ENCODE data around the gene ARHGEF40.

ARHGEF40 gene

GRCh38 chr14:21084998-21085853 is 15.1 kb downstream of the ARHGEF40 start:
- CTCF ChIA-PET = interaction anchor here (1.1 kb wide), 1 partner anchor 20 kb away, joined by 5 read pairs; no protein-coding TSS in a partner anchor
- TF ChIP-seq FOXK2 (IDR thresholded peaks at IDR 0.05) = no peak
- no peak for TF ChIP-seq CTBP1 (IDR thresholded peaks at IDR 0.05; ENCODE audit: borderline replicate concordance)
- TF ChIP-seq L3MBTL2 (conservative IDR thresholded peaks at IDR 0.05) = no peak
- no peak for TF ChIP-seq TARDBP (IDR thresholded peaks at IDR 0.05)
- TF ChIP-seq NFRKB (IDR thresholded peaks at IDR 0.05) = no peak
- no peak for TF ChIP-seq SUZ12 (IDR thresholded peaks at IDR 0.05)
- TF ChIP-seq, protein P1, sequence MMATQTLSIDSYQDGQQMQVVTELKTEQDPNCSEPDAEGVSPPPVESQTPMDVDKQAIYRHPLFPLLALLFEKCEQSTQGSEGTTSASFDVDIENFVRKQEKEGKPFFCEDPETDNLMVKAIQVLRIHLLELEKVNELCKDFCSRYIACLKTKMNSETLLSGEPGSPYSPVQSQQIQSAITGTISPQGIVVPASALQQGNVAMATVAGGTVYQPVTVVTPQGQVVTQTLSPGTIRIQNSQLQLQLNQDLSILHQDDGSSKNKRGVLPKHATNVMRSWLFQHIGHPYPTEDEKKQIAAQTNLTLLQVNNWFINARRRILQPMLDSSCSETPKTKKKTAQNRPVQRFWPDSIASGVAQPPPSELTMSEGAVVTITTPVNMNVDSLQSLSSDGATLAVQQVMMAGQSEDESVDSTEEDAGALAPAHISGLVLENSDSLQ (IDR thresholded peaks at IDR 0.05) = no peak
- no peak for TF ChIP-seq LEF1 (IDR thresholded peaks at IDR 0.05; ENCODE audit: borderline replicate concordance)
- TF ChIP-seq ZNF384 (IDR thresholded peaks at IDR 0.05) = no peak
- DNase-seq (ENCODE audit: extremely low spot score) = no peak
- POLR2A ChIA-PET = interaction anchor here (6.3 kb wide), 1 partner anchor 14 kb away, joined by 37 read pairs; the partner anchor contains the start of gene ARHGEF40

GRCh38 chr14:21086908-21087293 is 16.8 kb downstream of the ARHGEF40 start:
- TF ChIP-seq NFRKB (IDR thresholded peaks at IDR 0.05) (no peak), LEF1 (IDR thresholded peaks at IDR 0.05; ENCODE audit: borderline replicate concordance) (no peak), CTBP1 (IDR thresholded peaks at IDR 0.05; ENCODE audit: borderline replicate concordance) (no peak), ZNF384 (IDR thresholded peaks at IDR 0.05) (no peak), HDGF (IDR thresholded peaks at IDR 0.05; ENCODE audit: borderline replicate concordance) (no peak), FOXK2 (IDR thresholded peaks at IDR 0.05) (no peak), FOXA1 (IDR thresholded peaks at IDR 0.05) (no peak), SP1 (IDR thresholded peaks at IDR 0.05) (no peak), ARNT (IDR thresholded peaks at IDR 0.05) (no peak), L3MBTL2 (conservative IDR thresholded peaks at IDR 0.05) (no peak), FOXM1 (IDR thresholded peaks at IDR 0.05; ENCODE audit: borderline replicate concordance) (no peak), BHLHE40 (IDR thresholded peaks at IDR 0.05; ENCODE audit: borderline replicate concordance) (no peak), ELF4 (IDR thresholded peaks at IDR 0.05) (no peak), SUZ12 (IDR thresholded peaks at IDR 0.05) (no peak), TARDBP (IDR thresholded peaks at IDR 0.05) (no peak)
- TF ChIP-seq, protein P1 (IDR thresholded peaks at IDR 0.05) = no peak
- ChIA-PET CTCF (interaction anchor here (0.6 to 2.0 kb wide), 7 partner anchors 16 to 71 kb away, joined by 3 to 10 read pairs (median 3); partner anchors contain the start of gene ARHGEF40), POLR2A (interaction anchor here (1.3 to 6.3 kb wide), 2 partner anchors 16 to 18 kb away, joined by 4 to 37 read pairs; partner anchors contain the start of gene ARHGEF40)
- DNase-seq (ENCODE audit: extremely low spot score) = no peak

DNA sequence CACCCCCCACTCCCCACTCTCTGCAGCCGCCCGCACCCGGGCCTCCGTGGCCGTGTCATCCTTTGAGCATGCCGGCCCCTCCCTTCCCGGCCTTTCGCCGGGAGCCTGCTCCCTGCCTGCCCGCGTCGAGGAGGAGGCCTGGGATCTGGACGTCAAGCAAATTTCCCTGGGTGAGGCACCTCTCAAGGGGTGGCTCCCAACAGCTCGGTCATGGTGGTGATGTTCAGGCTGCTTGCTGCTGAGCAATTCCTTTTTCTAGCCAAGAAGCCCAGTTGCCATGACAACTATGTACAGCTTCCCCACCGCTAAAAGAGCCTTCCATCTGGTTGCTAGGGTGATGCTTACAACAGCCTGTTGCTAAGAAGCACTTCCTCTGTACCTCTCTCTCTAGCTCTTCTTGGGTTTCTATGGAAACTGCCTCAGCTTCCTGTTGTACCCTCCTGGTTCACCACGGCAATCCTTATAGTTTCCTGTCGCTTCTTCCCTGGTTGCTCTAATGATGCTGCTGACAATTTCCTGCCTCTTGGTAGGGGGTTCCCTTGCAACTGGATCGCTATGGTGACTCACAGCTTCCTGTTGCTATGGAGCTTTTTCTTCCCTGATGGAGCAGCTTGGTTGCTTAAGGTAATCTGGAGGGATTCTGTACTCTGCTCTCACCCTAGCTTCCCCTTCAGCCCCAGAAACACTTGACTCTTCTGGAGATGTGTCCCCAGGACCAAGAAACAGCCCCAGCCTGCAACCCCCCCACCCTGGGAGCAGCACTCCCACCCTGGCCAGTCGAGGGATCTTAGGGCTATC is 17.4 kb downstream of the ARHGEF40 start:
- TF ChIP-seq BHLHE40 (IDR thresholded peaks at IDR 0.05; ENCODE audit: borderline replicate concordance) (no peak), SP1 (IDR thresholded peaks at IDR 0.05) (no peak), NFRKB (IDR thresholded peaks at IDR 0.05) (no peak), FOXA1 (IDR thresholded peaks at IDR 0.05) (no peak), ZNF384 (IDR thresholded peaks at IDR 0.05) (no peak), FOXK2 (IDR thresholded peaks at IDR 0.05) (no peak), TARDBP (IDR thresholded peaks at IDR 0.05) (no peak), CTBP1 (IDR thresholded peaks at IDR 0.05; ENCODE audit: borderline replicate concordance) (no peak), LEF1 (IDR thresholded peaks at IDR 0.05; ENCODE audit: borderline replicate concordance) (no peak), SUZ12 (IDR thresholded peaks at IDR 0.05) (no peak), HDGF (IDR thresholded peaks at IDR 0.05; ENCODE audit: borderline replicate concordance) (no peak), ELF4 (IDR thresholded peaks at IDR 0.05) (no peak), ARNT (IDR thresholded peaks at IDR 0.05) (no peak)
- TF ChIP-seq, protein P1 (IDR thresholded peaks at IDR 0.05) = no peak
- ChIA-PET POLR2A (interaction anchor here (1.3 to 6.3 kb wide), 2 partner anchors 16 to 19 kb away, joined by 4 to 37 read pairs; partner anchors contain the start of gene ARHGEF40), CTCF (interaction anchor here (0.8 to 2.0 kb wide), 5 partner anchors 16 to 72 kb away, joined by 3 to 10 read pairs (median 5); partner anchors contain the start of gene ARHGEF40)
- DNase-seq (ENCODE audit: extremely low spot score) = no peak

- ChIA-PET POLR2A (interaction anchor here (2.7 to 6.3 kb wide), 2 partner anchors 16 to 17 kb away, joined by 8 to 37 read pairs; partner anchors contain the start of gene ARHGEF40), CTCF (interaction anchor here (1.1 to 2.7 kb wide), 4 partner anchors 17 to 74 kb away, joined by 3 to 26 read pairs (median 13); partner anchors contain the start of gene ARHGEF40)
- DNase-seq (ENCODE audit: extremely low spot score) = no peak
- no peak for TF ChIP-seq TARDBP (IDR thresholded peaks at IDR 0.05)
- TF ChIP-seq ZNF384 (IDR thresholded peaks at IDR 0.05) = no peak
- no peak for TF ChIP-seq FOXM1 (IDR thresholded peaks at IDR 0.05; ENCODE audit: borderline replicate concordance)
- TF ChIP-seq LEF1 (IDR thresholded peaks at IDR 0.05; ENCODE audit: borderline replicate concordance) = no peak
- no peak for TF ChIP-seq SP1 (IDR thresholded peaks at IDR 0.05)
Measured at GRCh38 chr14:21088687-21089086, 18.6 kb downstream of the ARHGEF40 start.

DNA sequence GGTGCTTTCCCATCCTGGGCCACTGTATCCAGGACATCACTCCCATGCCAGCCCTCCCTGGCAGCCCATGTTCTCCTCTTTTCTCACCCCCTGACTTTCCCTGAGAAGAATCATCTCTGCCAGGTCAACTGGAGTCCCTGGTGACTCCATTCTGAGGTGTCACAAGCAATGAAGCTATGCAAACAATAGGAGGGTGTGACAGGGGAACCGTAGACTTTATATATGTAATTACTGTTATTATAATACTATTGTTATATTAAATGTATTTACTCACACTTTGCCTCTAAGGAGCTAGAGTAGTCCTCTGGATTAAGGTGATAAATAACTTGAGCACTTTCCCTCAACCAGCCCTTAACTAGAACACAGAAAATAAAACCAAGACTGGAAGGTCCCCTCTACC is 19.2 kb downstream of the ARHGEF40 start:
- POLR2A ChIA-PET = interaction anchor here (0.7 to 2.7 kb wide), 2 partner anchors 15 to 18 kb away, joined by 4 to 8 read pairs; no protein-coding TSS in a partner anchor
- CTCF ChIA-PET = interaction anchor here (0.9 to 2.7 kb wide), 7 partner anchors 9 to 74 kb away, joined by 3 to 26 read pairs (median 7); partner anchors contain the start of genes ARHGEF40 and TMEM253
- no peak for DNase-seq (ENCODE audit: extremely low spot score)
- TF ChIP-seq ELF4 (IDR thresholded peaks at IDR 0.05) (no peak), L3MBTL2 (conservative IDR thresholded peaks at IDR 0.05) (no peak), FOXM1 (IDR thresholded peaks at IDR 0.05; ENCODE audit: borderline replicate concordance) (no peak), ARNT (IDR thresholded peaks at IDR 0.05) (no peak), HDGF (IDR thresholded peaks at IDR 0.05; ENCODE audit: borderline replicate concordance) (no peak), SP1 (IDR thresholded peaks at IDR 0.05) (no peak), FOXA1 (IDR thresholded peaks at IDR 0.05) (no peak), ZNF384 (IDR thresholded peaks at IDR 0.05) (no peak), FOXK2 (IDR thresholded peaks at IDR 0.05) (no peak), BHLHE40 (IDR thresholded peaks at IDR 0.05; ENCODE audit: borderline replicate concordance) (no peak), LEF1 (IDR thresholded peaks at IDR 0.05; ENCODE audit: borderline replicate concordance) (no peak), CTBP1 (IDR thresholded peaks at IDR 0.05; ENCODE audit: borderline replicate concordance) (no peak), NFRKB (IDR thresholded peaks at IDR 0.05) (no peak)
- TF ChIP-seq, protein P1 (IDR thresholded peaks at IDR 0.05) = no peak
